PC-9 (cell line): Measurements from ENCODE around the gene LARGE1. TPM values are rescaled to one million over a fixed set of nuclear protein-coding genes. Genes with fewer than 3 reads are reported as not detected.

ENCODE experiments used
- BruUV-seq: library from RNA; stranded (reverse); fragments of 400-500 nt; replicated peaks from 2 replicates; lab custom pipeline; 2021; lab: Mats Ljungman, UMichigan
- CTCF ChIA-PET: fragments of 300-600 bp; sonication (Branson Sonifier 250); formaldehyde crosslinking; loops from one replicate; lab custom pipeline; 2022; ENCODE audit warnings: antibody characterized with exemption; lab: Charles Lee
- POLR2A ChIA-PET: fragments of 300-600 bp; sonication (Branson Sonifier 250); formaldehyde crosslinking; loops from one replicate; lab custom pipeline; 2022; ENCODE audit warnings: antibody characterized with exemption; ENCODE audit not compliant: unreplicated experiment; lab: Charles Lee
- DNase-seq, 2 experiments: peaks; one replicate each; pipeline versions ENCODE4 v3.0.0 to v3.0.0-alpha.2; 2015 to 2022; ENCODE audit warnings: mixed read lengths in 1 of 2
- H2AFZ ChIP-seq: fragments of 200-600 bp; sonication (generic); 2 replicates; pipeline ENCODE4 v1.8.1; 2017; ENCODE audit warnings: antibody characterized with exemption
- H3F3A ChIP-seq: fragments of 200-600 bp; sonication (generic); 2 replicates; pipeline ENCODE4 v1.8.1; 2017; ENCODE audit warnings: antibody characterized with exemption, mild to moderate bottlenecking, low read depth; ENCODE audit not compliant: insufficient read depth
- H3K27ac ChIP-seq: fragments of 200-600 bp; sonication (generic); 2 replicates; pipeline ENCODE4 v1.6.1; 2016; ENCODE audit warnings: mixed run types
- H3K27me3 ChIP-seq: fragments of 200-600 bp; sonication (generic); 2 replicates; pipeline ENCODE4 v1.6.1; 2016; ENCODE audit warnings: low read depth, mixed run types; ENCODE audit not compliant: insufficient read depth
- H3K36me3 ChIP-seq: fragments of 200-600 bp; sonication (generic); 2 replicates; pipeline ENCODE4 v1.6.1; 2016; ENCODE audit warnings: low read depth, mixed run types
- H3K4me1 ChIP-seq: fragments of 200-600 bp; sonication (generic); replicated peaks from 2 replicates; pipeline ENCODE4 v1.6.1; 2016; ENCODE audit warnings: mixed run types; ENCODE audit not compliant: insufficient read depth
- H3K4me2 ChIP-seq: fragments of 200-600 bp; sonication (generic); 2 replicates; pipeline ENCODE4 v1.6.1; 2017; ENCODE audit warnings: mixed run types
- H3K4me3 ChIP-seq: fragments of 200-600 bp; sonication (generic); 2 replicates; pipeline ENCODE4 v1.6.1; 2016; ENCODE audit warnings: mixed run types
- H3K79me2 ChIP-seq: fragments of 200-600 bp; sonication (generic); 2 replicates; pipeline ENCODE4 v1.6.1; 2017; ENCODE audit warnings: low read depth, mixed run types
- H3K9me2 ChIP-seq: fragments of 200-600 bp; sonication (generic); 2 replicates; pipeline ENCODE4 v1.8.1; 2017; ENCODE audit warnings: mild to moderate bottlenecking; ENCODE audit not compliant: insufficient read depth
- H3K9me3 ChIP-seq: fragments of 200-600 bp; sonication (generic); 2 replicates; pipeline ENCODE4 v1.8.1; 2016; ENCODE audit warnings: low read depth; ENCODE audit not compliant: insufficient read depth
- H4K20me1 ChIP-seq: fragments of 200-600 bp; sonication (generic); 2 replicates; pipeline ENCODE4 v1.8.1; 2017; ENCODE audit not compliant: insufficient read depth
- CTCF ChIP-seq: fragments of 200-600 bp; sonication (generic); conservative IDR thresholded peaks from 2 replicates; pipeline ENCODE4 v1.6.1; 2017; ENCODE audit warnings: mixed run types, antibody characterized with exemption, mild to moderate bottlenecking, moderate library complexity
- EZH2 ChIP-seq: fragments of 200-600 bp; sonication (generic); IDR thresholded peaks from 2 replicates; pipeline ENCODE4 v1.8.0; 2017; ENCODE audit warnings: antibody characterized with exemption, low read depth
- intact Hi-C: fragments of 100-400 bp; cut with micrococcal nuclease; formaldehyde crosslinking; loops from one replicate; pipeline ENCODE4 v1.10.0; 2022; ENCODE audit not compliant: unreplicated experiment
- total RNA-seq: library from RNA; stranded (reverse); gene quantifications from 2 replicates; pipeline ENCODE4 v1.2.3, GENCODE V29; 2021

The LARGE1 gene
- total RNA-seq, 1 experiment from 2014 or later = 12.5 TPM

DNA sequence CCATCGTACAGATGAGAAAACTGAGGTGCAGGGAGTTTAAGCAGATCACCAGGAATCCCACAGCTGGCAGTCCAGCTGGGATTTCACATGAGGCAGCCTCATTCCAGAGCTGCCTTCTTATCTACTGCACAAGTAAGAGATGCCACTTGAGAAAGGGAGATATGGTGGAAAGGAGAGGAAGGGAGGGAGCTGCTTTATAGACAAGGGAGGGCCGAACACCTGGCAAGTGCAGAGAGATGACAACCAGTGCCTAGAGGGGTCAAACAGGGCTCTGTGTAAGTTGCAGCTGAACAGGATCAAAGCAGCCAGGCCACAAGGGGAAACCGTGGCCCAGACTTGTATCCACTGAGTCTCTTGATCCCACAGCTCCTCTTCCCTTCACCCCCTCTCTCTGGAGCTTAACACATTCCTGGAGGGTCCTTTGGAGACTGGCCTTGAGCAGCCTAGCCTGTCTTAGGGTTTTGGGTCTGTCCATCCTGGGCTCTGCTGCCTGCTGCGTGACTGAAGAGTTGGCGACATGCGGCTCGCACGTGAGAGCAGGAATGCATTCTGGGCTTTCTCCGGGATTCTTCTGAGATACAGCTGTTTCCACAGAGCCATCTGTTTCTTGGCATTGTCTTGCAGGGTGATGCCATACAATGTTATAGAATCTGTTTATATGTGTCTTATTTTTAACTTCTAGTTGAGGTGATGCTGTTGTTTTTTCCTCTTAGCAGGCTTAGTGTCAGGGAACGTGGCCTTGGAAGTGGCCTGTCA lies 593.6 kb downstream of the LARGE1 start:
- H4K20me1 ChIP-seq = no peaks in the 10 kb centered on the region
- no peaks in the 10 kb centered on the region for H3K79me2 ChIP-seq
- H2AFZ ChIP-seq = no peak overlapping the region
- CTCF ChIA-PET = no interaction called here
- no peak overlapping the region for H3K4me2 ChIP-seq
- H3K4me1 ChIP-seq = no peaks in the 10 kb centered on the region
- TF ChIP-seq CTCF = no peak
- TF ChIP-seq EZH2 = no peak
- H3K27me3 ChIP-seq = peaks cover 5% of the 10 kb centered on the region; the same call in 1 of the 2 replicates
- no peaks in the 10 kb centered on the region for H3F3A ChIP-seq
- no peak overlapping the region for H3K4me3 ChIP-seq
- POLR2A ChIA-PET = no interaction called here
- DNase-seq = no peak
- no peaks in the 10 kb centered on the region for H3K9me3 ChIP-seq
- H3K36me3 ChIP-seq = no peaks in the 10 kb centered on the region
- H3K27ac ChIP-seq = no peak overlapping the region
- intact Hi-C loops = no loop called here
- BruUV-seq = no TSS peak
- H3K9me2 ChIP-seq = no peaks in the 10 kb centered on the region

GRCh38 chr22:33325232-33326004 lies 594.9 kb downstream of the LARGE1 start:
- CTCF ChIA-PET = no interaction called here
- DNase-seq = peak; percentile 54 to 72

More at GRCh38 chr22:33325232-33326004, 594.9 kb downstream of the LARGE1 start:
- H3K79me2 ChIP-seq = no peaks in the 10 kb centered on the region
- POLR2A ChIA-PET = interaction anchor here (0.6 kb wide), 1 partner anchor 10 kb away, joined by 5 read pairs; no protein-coding TSS in a partner anchor
- H3K9me2 ChIP-seq = no peaks in the 10 kb centered on the region
- H3K27me3 ChIP-seq = peaks cover 5% of the 10 kb centered on the region; the same call in 1 of the 2 replicates
- H3K4me1 ChIP-seq = no peaks in the 10 kb centered on the region
- no peaks in the 10 kb centered on the region for H3F3A ChIP-seq
- H2AFZ ChIP-seq = no peak overlapping the region
- intact Hi-C loops = no loop called here
- H3K4me3 ChIP-seq = no peak overlapping the region
- H3K27ac ChIP-seq = no peak overlapping the region
- H3K9me3 ChIP-seq = no peaks in the 10 kb centered on the region
- TF ChIP-seq EZH2 = no peak
- no peak for TF ChIP-seq CTCF
- no peaks in the 10 kb centered on the region for H3K36me3 ChIP-seq
- no peaks in the 10 kb centered on the region; the same call in 1 of the 2 replicates for H4K20me1 ChIP-seq
- BruUV-seq = no TSS peak
- no peak overlapping the region for H3K4me2 ChIP-seq
